ENCODE results near the gene PLXDC2.

Gene PLXDC2

DNA sequence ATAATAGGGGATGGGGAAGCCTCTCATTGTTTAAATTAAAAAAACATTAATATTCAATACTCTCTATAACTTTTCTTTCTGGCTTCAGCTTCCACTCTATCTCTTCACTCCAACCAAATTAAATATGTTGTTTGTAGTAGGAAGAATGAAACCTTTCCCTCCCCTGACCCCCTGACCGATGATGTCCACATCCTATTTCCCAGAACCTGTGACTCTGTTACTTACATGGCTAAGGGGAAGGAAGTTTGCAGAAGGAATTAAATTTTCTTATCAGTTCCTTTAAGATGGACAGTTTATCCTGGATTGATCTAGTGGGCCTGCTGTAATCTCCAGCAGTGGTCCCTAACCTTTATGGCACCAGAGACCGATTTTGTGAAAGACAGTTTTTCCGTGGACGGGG lies 130.0 kb downstream of the PLXDC2 start:
- no peak for FAIRE-seq

DNA sequence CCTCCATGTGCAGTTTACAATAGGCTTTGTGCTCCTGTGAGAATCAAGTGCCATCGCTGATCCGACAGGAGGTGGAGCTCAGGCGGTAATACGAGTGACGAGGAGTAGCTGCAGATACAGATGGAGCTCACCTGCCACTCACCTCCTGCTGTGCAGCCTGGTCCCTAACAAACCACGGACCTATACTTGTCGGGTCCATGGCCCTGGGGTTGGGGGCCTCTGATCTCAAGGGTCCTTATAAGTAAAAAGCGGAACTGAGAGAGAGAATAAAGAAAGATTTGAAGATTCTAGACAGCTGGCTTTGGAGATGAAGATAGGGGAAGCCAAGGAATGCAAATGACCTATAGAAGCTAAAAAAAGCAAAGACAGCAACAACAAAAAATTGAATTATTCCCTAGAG lies 130.6 kb downstream of the PLXDC2 start:
- no peak for FAIRE-seq

DNA sequence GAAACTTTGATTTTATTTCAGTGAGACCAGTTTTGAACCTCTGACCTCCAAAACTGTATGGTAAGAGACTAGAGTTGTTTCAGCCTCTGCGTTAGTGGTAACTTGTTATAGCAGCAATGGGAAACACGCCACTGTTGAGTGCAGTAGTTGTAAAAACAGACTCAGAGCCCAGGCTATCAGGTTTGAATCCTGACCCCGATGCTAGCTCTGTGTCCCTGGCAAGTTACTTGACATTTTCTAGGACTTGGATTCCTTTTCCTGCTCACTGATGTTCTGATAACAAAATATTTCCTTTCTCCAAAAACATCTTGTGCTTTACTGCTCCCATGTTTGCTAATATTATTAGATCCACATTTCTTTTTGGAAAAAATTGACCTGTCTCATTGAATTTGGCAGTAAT lies 131.0 kb downstream of the PLXDC2 start:
- FAIRE-seq, result no peak

DNA sequence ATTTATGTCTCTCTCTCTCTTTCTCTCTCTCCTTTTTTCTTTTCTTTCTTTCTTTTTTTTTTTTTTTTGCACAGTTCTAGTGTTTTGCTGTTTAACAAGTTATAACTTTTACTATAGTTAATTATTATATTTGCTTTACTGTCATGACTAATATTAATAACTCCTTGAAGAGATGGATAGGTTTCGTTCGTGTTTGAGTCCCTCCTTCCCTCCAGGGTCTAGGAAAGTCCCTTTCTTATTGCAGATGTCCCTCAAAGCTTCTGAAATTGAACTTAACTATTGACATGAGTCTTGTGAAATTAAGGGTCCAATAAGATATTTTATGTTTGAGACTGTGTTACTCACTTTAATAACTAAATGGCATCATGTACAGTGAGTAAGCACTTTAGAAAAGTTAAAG lies 131.4 kb downstream of the PLXDC2 start:
- no peak for FAIRE-seq

DNA sequence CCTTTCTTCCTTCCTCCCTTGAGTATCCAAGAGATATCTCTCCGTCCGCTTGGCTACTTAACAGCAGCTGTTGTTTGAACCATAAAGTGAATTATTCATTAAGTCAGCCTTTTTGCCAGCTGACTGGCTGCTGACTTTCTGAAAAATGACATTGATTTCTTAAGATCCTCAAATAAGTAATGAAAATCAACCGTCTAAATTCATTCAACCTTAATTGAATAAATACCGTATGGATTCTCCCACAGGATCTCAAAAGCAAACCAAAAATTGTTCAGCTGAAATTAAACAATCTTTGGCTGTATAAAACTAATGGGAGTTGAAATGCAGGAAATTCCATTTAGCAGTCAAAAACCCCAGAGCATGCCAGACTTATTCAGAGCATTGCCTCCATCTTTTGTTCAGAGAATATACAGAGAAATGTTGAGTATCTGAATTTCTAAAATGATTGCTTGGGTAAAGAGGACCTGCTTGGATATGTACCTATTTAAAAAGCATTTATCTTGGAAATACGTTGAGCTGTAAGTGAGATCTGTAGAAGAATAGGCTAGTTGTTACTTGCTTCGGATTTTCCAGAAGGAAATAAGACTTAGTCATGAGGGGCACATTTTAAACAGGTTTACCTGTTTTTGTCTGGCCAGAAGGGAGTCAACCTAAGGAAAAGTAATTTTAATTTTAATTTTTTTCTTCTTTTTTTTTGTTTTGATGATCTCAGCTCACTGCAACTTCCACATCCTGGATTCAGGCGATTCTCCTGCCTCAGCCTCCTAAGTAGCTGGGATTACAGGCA lies 136.2 kb downstream of the PLXDC2 start:
- FAIRE-seq, result no peak

DNA sequence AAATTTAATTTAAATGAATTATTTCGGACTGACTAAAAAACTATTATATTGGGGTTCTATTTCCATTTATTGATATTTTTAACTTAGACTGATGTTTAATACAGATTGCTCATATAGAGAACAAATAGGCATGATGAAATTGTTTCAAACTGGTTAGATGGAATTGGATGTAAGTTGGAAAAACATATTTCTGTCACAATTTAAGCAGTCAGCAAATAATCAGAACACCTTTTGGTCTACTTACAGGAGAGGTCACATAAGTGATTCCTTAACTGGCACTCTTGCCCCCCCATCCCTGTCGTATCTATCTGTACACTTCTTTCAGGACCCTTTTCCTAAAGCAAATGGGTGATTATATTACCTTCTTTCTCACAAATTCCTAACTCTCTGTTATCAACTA lies 138.4 kb downstream of the PLXDC2 start:
- no peak for FAIRE-seq

DNA sequence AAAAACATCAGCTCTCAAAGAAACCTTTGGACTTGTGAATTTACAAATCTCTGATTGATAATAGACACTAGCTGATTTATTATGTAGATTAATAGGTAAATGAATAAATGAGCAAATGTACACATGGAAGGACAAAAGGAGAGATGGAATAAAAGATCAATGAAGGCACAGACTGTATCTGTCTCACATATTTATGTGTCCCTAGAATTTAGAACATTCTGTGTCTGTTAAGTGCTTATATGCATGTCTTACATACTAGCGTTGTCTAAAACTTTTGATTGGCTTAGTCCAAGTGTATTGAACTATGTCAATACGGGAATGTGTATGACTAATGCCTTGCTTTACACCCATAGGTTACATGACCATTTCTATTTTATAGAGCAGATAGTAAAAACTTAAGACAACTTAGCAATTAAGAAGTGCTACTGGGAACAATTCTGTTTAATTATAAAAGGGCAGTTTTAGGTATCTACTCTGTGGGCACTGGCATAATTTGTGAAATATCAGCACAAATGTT lies 140.3 kb downstream of the PLXDC2 start:
- FAIRE-seq, result no peak

DNA sequence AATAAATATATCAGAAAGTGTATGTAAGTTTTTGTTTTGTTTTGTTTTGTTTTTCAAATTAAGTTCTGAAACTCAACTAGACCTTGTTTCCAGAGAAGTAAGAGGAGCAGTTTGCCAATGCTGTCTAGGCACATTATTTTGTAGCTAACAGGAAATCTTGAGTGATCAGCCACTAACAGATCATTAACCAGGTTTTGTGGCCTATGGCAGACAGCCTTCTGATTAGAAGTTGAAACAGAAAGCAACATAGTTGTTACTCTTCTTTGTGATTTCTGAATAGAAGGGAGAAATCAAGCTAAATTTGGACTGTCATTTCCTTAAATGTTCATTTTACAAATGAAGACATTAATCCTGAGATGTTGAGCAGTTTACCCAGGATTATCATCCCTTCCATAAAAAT lies 142.6 kb downstream of the PLXDC2 start:
- no peak for FAIRE-seq

DNA sequence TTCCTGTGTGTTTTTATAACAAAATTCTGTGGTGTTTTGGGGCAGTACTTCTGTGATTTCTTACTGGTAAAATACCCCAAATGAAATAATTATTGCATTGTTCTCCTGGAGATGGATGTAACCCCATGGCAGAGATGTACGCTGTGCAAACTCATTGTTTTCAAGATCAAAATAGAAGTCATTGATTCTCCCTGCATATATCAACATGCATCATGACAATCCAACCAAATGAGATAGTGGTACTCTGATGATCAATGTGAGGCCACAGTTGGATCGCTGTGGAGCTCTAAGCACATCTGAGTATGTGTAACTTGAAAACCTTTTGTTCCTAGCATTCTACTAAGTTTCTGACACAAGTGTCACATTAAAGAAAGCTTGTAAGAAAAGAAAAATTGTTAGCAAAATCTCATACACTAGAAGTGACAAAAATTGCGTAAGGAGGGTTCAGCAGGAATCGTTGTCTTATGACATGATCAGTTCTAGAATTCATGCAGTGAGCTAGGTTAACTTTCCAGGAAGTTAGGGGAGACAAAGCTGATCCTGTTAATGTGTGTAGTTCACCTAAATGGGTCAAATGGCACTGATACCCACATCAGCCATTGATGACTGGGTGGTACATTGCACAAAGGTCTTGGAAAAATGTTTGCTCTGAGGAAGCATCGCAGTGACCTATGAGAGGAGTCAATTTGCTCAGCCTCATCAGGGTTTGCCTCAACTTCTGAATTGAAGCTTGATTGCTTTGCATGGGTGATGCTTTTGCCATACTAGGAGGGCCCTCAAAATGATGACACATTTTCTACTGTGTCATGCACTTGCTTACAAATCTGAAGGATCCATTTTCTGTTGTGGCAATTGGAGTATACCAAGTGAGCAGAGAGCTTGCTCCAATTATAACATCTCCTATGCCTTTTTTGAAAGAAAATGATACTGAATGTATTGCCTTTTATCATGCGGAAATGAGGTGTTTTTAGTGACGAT lies 145.1 kb downstream of the PLXDC2 start:
- no peak for FAIRE-seq

DNA sequence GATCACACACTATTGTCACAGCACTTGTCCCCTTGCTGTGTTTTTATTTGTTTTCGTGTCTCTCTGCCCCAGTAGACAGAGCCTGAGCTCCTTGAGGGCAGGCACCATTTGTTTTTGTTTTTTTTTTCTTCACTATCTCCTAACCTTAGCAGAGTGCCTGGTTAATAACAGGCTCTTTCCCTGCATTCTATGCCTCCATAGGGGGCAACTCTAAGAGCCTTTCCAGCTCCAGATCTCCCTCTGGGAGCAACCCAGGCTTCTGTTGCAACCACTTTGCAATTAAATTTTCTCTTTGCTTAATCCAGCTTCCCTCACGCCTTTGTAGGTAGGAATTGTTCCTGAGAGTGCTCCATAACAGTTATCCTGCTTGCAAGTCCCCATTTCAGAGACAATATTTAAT lies 148.4 kb downstream of the PLXDC2 start:
- FAIRE-seq, result no peak

DNA sequence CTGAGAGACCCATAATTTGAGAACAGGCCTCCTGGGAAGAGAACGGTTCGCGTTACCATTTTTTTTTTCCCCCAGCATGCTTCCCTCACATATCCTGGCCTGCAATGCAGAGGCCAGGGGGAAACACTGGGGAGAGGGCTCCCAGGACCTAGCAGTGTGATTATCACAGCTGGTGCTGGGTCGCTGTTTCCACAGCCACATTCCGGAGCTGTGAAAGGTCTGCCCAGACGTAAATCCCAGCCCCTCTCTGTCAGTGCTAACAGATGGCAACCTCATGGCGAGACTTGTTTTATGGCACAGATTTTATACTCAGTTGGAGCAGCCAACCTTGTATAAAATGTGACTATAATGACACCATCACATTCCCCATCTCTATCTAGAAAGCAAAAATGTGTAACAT lies 150.5 kb downstream of the PLXDC2 start:
- FAIRE-seq, result no peak

DNA sequence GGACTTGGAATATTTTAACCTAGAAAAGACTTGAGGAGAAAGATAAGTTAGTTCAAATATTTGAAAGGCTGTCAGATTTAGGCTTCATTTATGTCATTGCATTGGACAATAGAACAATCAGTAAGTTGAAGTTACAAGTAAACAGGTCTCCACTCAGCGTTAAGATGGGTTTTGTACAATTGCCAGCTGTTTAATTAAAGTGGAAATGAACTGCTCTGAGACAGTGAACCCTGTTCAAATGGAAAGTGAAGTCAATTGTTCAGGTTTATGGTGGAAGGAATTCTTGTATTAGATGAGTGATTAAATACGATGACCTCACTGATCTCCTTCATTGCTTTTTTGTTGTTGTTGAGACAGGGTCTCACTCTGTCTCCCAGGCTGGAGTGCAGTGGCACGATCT lies 151.7 kb downstream of the PLXDC2 start:
- no peak for FAIRE-seq

DNA sequence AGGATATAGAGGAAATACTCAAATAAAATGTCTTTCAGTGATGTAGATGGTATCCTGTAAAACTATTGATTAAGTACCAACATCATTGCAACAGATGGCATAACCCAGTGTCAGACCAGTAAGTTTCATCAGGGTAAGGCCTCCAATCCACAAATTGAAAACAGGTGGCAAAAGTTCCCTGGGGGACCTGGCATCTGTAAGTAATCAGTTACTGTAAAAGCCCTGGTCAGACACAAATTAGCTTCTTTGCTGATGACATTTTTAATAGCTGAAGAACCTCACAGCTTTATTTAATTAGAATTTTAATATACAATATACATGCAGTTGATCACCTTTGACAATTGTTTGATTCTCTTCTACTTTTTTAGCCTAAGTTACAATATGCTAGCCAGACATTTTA lies 152.5 kb downstream of the PLXDC2 start:
- no peak for FAIRE-seq

DNA sequence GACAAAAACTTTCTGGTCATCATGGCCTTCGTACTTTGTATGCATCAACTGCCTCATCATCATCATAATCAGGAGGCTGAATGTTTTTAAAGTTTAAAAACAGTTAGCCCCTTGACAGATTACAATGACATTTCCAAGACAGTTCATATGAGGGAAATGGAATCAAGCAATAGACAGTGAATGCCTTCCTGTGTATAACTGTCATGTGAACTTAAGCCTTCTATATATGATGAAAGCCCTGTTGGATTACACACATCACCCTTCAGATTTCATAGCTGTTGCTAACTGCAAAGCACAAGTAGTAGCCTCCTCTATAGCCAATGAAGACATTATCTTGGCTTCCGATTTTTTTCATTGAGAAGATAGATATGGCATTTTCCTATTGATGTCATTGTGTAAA lies 154.0 kb downstream of the PLXDC2 start:
- no peak for FAIRE-seq

DNA sequence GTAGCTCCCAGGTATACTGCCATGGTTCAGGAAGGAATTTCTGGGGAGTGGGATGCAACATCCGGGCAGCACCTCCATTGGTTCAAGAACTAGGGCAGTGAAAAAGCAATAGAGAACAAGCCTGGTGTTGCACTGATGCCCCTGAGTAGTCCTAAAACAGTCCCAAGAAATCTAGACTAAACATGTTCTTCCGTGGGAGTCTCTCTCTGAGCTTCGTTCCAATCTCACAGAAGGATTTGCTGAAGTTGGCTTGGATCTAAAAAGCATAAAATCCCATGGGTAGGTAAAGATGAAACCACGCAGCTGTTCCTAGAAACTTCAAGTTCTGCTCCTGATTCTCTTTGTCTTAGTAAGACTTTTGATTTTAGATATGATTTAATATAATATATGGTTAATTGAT lies 154.5 kb downstream of the PLXDC2 start:
- FAIRE-seq, result no peak

DNA sequence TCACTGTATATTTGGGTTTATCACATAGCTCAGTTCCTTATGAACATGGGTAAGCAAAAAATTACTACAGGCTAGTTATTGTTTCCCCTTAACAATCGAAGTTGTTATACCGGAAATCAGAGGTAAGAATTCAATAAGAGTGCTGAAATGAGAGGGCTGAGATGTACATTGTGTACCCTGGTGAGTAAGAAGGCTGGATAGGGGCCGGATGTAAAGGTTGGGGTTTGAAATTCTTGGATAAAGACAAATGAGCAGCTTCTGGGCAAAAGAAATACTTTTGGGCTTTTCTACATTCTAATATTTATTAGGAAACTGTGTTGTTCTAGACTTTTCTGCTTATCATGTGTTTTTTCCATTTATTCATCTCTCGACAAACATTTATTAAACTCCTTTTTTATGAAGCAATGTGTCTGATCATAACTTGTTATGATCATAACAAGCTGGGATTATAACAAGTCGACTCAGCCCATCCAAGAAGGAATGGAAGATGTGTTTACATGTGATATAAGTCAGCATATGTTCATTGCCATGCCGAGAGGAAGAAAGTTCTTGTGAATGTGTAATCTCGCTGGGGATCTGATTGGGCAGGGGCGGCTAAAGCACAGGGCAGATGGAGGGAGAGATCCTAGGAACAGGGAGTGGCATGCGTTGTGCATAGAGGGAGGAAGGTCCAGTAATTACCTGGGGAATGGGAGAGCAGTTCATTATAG lies 155.3 kb downstream of the PLXDC2 start:
- no peak for FAIRE-seq

DNA sequence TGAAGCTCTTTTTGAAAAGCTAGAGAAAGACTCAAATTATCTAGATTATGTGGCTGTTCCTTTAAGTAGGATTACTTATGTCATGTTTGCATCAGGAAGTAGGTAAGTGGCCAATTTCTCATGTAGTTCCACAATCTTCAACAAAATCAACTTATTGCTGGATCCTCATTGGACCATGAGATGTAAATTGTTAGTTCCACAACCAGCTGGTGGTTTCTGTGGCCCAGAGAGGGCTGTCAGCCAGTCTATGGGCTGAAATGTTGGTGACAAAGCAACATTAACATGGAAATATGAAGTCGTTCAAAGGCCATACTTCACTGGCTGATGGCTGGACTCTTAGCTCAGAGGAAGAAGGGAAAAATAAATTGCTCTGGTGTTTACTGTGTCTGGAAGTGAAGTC lies 157.9 kb downstream of the PLXDC2 start:
- no peak for FAIRE-seq

DNA sequence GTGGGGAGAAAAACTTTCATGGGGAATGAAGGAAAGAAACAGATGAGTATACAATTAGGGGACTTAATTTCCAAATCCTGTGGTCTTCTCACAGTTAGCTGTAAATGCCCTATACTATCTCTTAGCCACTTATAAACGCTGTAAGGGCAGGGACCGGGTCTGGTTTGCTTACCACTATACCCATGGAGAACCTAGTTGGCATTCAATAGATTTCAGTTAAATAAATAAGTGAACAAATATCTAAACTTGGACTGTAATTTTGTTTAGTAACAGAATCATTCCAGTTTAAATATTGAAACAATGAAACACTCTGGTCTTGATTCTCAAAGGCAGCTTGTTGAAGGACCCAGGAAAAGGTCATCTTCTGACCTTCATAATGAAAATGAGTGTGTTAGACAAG lies 158.3 kb downstream of the PLXDC2 start:
- FAIRE-seq, result no peak

DNA sequence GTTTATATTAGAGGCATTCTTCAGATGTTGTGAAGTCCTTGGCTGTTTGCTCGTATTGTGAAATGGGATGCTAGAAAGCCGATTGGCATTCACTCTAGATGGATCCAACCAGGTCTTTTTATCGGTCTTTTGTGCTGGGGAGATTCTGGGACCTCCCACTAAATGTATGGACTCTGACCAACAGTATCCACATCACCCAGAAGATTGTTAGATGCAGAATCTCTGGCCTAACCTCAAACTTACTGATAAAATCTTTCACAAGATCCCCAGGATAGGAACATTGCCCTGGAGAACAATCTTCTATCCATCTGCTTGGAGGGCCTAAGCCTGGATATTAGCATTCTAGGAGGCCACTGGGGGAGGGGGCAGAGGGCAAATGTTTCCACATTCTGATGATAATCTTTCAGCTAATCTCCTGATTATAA lies 160.9 kb downstream of the PLXDC2 start:
- no peak for FAIRE-seq

DNA sequence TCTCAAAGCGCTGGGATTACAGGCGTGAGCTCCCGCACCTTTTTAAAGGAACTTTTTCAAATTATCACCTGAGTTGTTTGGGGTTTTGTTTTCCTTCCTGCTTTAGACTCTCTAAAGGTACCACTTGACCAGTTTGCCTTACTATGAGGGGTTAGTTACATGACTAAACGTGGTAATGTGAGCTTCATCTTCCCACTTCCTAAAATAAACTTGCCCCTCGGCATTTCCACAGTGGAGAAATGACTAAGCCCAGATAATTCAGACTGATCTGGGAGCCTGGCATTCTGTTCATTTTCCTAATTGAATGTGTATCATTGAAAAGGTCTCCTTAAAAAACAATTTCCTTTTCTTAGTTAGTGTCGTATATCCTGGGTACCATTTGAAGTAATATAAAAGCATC lies 163.4 kb downstream of the PLXDC2 start:
- no peak for FAIRE-seq

DNA sequence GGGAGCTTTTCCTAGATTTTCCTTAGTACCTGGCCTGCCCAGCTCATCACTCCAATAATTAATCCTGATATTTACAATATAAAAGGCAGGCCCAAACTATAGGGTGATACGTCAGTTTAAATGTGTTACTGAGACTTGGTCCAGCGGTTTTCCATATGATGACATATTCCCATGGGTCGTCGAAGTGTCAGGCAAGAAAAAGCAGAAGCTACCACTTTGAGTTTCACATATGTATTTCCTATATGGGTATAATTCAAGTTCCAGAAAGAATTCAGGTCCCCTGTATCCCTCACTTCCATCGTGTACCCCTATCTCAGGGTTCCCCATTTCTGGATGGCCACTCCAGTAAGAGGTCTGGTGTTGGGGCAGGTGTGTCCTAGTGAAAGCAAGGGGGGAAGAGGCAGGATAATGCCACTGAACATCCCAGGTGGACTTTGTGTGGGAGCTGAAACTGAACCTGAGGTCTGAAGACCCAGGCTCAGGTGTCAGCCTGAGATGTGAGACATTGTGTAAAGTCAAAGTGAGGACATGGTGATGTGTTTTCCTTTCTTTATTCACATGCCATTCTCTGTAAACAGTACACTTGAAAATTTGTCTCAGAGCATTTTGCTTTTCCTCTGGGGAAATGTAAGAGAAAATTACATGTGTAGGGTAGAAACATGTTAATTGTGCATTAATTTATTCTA lies 167.8 kb downstream of the PLXDC2 start:
- no peak for FAIRE-seq

DNA sequence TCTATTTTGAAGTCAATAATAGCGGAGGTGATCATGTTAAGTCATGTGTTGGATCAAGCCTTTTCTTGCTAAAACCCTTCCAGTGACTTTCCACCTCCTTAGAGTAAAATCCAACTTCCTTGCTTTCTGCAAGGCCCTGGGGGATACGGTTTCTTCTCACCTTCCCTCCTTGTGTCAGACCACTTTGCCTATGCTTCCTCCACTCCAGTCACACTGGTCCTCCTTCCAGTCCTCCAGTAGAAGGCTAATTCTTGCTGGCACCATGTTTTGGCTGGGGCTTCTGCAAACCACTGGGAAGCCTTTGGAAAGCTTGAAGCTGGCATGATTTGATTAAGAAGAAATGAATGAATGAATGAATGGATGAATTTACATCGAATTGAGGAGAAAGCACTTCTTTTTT lies 169.5 kb downstream of the PLXDC2 start:
- FAIRE-seq, result no peak

DNA sequence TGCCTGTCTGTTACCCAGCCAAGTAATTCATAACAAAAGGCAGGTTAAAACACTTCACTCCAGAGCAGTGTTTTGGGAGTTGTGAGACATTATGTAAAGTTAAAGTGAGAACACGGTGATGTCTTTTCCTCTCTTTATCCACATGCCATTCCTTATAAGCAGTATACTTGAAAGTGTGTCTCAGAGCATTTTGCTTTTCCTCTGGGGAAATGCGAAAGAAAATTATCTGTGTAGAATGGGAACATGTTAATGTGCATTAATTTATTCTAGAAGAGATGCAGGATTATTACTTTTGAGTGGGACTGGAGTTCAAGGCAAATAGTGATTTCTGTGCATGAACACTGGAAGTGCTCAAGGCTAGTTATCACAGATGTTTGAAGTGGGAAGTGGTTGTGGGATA lies 170.4 kb downstream of the PLXDC2 start:
- no peak for FAIRE-seq

All from TTC549 (cell line).